HepG2 (cell line): ENCODE results near the gene CYSRT1. TPM values are rescaled to one million over a fixed set of nuclear protein-coding genes. Genes with fewer than 3 reads are reported as not detected.

ENCODE experiments used
- AKNA ChIP-seq: sonication (generic); formaldehyde crosslinking; IDR thresholded peaks from 2 replicates; pipeline ENCODE4 v1.4.0; 2020; ENCODE audit warnings: missing genetic modification reagents, borderline replicate concordance
- FUBP1 ChIP-seq: sonication (generic); formaldehyde crosslinking; IDR thresholded peaks from 2 replicates; pipeline ENCODE4 v1.5.1; 2020; ENCODE audit warnings: missing genetic modification reagents, mild to moderate bottlenecking, borderline replicate concordance
- GTF3A ChIP-seq: sonication (generic); formaldehyde crosslinking; conservative IDR thresholded peaks from 2 replicates; pipeline ENCODE4 v1.4.0; 2020; ENCODE audit warnings: mild to moderate bottlenecking, missing genetic modification reagents
- HMG20A ChIP-seq: IDR thresholded peaks from 2 replicates; pipeline ENCODE4 v1.6.1; 2016; ENCODE audit warnings: borderline replicate concordance
- HOMEZ ChIP-seq: IDR thresholded peaks from 2 replicates; pipeline ENCODE4 v1.6.1; 2016; ENCODE audit warnings: low read depth
- RORA ChIP-seq: sonication (generic); formaldehyde crosslinking; IDR thresholded peaks from 2 replicates; pipeline ENCODE4 v1.5.0; 2020; ENCODE audit warnings: mild to moderate bottlenecking, missing genetic modification reagents, moderate library complexity
- ZNF33A ChIP-seq: sonication (generic); formaldehyde crosslinking; IDR thresholded peaks from 2 replicates; pipeline ENCODE4 v1.5.1; 2020; ENCODE audit warnings: missing genetic modification reagents, mild to moderate bottlenecking, moderate library complexity, borderline replicate concordance
- ZNF430 ChIP-seq: sonication (generic); formaldehyde crosslinking; IDR thresholded peaks from 2 replicates; pipeline ENCODE4 v1.9.0; 2021; ENCODE audit warnings: mild to moderate bottlenecking, missing genetic modification reagents
- ZNF501 ChIP-seq: sonication (generic); formaldehyde crosslinking; IDR thresholded peaks from 2 replicates; pipeline ENCODE4 v1.5.1; 2020; ENCODE audit warnings: mild to moderate bottlenecking, moderate library complexity, missing genetic modification reagents
- polyA plus RNA-seq, 8 experiments: library from polyadenylated mRNA; depleted of rRNA in 3 of 8; stranded (reverse) in 7 of 8; unstranded in 1 of 8; fragments of >200 nt; fragmentation: Illumina TruSeq in 4 of 8; extraction: Trizol in 4 of 8; gene quantifications; 2 replicates each; pipeline versions ENCODE4 v1.2.1 to v1.2.3, GENCODE V29; 2011 to 2016; ENCODE audit warnings: low read depth in 4 of 8, missing spikeins in 1 of 8, mixed read lengths in 1 of 8; ENCODE audit not compliant: insufficient read depth in 1 of 8
- total RNA-seq, 5 experiments: library from RNA; depleted of rRNA; stranded (reverse); fragments of >200 nt; fragmentation: Illumina TruSeq; extraction: Trizol; gene quantifications; 2 replicates each; pipeline ENCODE4 v1.2.3, GENCODE V29; 2016; ENCODE audit warnings: low read depth in 1 of 5
- TF ChIP-seq, protein P1 (sequence below): sonication (generic); formaldehyde crosslinking; IDR thresholded peaks from 2 replicates; pipeline ENCODE4 v1.4.0; 2020; ENCODE audit warnings: missing genetic modification reagents
- TF ChIP-seq, protein P2 (sequence below): sonication (generic); formaldehyde crosslinking; IDR thresholded peaks from 2 replicates; pipeline ENCODE4 v1.5.0; 2020; ENCODE audit warnings: mild to moderate bottlenecking, missing genetic modification reagents, borderline replicate concordance
- TF ChIP-seq, protein P3 (sequence below): sonication (generic); formaldehyde crosslinking; IDR thresholded peaks from 2 replicates; pipeline ENCODE4 v1.4.0; 2020; ENCODE audit warnings: low read depth, mild to moderate bottlenecking, missing genetic modification reagents

CYSRT1 gene
- total and polyA plus RNA-seq, 2 of the 13 experiments (the other 11 are each of a cell fraction or from before 2014, with no cell fraction given): 1.5 to 2.1 TPM

GRCh38 chr9:137229903-137230704 lies 5.1 kb downstream of the CYSRT1 start (continued):
- TF ChIP-seq HOMEZ (CRISPR knock-in tag) (no peak; the same call in 1 of the 2 replicates), ZNF33A (peak; percentile 42; the same call in 1 of the 2 replicates), GTF3A (CRISPR knock-in tag) (no peak), FUBP1 (no peak), HMG20A (no peak; the same call in 1 of the 2 replicates), ZNF430 (CRISPR knock-in tag) (no peak), RORA (CRISPR knock-in tag) (no peak), ZNF501 (CRISPR knock-in tag) (peak; percentile 91), AKNA (CRISPR knock-in tag) (no peak)
- TF ChIP-seq, protein P1, sequence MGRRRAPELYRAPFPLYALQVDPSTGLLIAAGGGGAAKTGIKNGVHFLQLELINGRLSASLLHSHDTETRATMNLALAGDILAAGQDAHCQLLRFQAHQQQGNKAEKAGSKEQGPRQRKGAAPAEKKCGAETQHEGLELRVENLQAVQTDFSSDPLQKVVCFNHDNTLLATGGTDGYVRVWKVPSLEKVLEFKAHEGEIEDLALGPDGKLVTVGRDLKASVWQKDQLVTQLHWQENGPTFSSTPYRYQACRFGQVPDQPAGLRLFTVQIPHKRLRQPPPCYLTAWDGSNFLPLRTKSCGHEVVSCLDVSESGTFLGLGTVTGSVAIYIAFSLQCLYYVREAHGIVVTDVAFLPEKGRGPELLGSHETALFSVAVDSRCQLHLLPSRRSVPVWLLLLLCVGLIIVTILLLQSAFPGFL (CRISPR knock-in tag): no peak
- TF ChIP-seq, protein P2, sequence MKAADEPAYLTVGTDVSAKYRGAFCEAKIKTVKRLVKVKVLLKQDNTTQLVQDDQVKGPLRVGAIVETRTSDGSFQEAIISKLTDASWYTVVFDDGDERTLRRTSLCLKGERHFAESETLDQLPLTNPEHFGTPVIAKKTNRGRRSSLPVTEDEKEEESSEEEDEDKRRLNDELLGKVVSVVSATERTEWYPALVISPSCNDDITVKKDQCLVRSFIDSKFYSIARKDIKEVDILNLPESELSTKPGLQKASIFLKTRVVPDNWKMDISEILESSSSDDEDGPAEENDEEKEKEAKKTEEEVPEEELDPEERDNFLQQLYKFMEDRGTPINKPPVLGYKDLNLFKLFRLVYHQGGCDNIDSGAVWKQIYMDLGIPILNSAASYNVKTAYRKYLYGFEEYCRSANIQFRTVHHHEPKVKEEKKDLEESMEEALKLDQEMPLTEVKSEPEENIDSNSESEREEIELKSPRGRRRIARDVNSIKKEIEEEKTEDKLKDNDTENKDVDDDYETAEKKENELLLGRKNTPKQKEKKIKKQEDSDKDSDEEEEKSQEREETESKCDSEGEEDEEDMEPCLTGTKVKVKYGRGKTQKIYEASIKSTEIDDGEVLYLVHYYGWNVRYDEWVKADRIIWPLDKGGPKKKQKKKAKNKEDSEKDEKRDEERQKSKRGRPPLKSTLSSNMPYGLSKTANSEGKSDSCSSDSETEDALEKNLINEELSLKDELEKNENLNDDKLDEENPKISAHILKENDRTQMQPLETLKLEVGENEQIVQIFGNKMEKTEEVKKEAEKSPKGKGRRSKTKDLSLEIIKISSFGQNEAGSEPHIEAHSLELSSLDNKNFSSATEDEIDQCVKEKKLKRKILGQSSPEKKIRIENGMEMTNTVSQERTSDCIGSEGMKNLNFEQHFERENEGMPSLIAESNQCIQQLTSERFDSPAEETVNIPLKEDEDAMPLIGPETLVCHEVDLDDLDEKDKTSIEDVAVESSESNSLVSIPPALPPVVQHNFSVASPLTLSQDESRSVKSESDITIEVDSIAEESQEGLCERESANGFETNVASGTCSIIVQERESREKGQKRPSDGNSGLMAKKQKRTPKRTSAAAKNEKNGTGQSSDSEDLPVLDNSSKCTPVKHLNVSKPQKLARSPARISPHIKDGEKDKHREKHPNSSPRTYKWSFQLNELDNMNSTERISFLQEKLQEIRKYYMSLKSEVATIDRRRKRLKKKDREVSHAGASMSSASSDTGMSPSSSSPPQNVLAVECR (CRISPR knock-in tag): no peak
- TF ChIP-seq, protein P3, sequence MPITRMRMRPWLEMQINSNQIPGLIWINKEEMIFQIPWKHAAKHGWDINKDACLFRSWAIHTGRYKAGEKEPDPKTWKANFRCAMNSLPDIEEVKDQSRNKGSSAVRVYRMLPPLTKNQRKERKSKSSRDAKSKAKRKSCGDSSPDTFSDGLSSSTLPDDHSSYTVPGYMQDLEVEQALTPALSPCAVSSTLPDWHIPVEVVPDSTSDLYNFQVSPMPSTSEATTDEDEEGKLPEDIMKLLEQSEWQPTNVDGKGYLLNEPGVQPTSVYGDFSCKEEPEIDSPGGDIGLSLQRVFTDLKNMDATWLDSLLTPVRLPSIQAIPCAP (CRISPR knock-in tag): no peak
